GM18873 (cell line): ENCODE data around the gene STRC.
"Not testable (repeated sequence)": the region's sequence is repeated elsewhere in the genome, so short reads cannot be mapped to it uniquely, and the experiment has no call there.

Source experiments
- ATAC-seq: cut with Tn5 transposase; IDR thresholded peaks from one replicate; pipeline ENCODE4 v1.9.1; 2021; ENCODE audit warnings: mild to moderate bottlenecking, moderate library complexity, moderate number of reproducible peaks; ENCODE audit not compliant: unreplicated experiment, low FRiP score

Gene STRC

DNA sequence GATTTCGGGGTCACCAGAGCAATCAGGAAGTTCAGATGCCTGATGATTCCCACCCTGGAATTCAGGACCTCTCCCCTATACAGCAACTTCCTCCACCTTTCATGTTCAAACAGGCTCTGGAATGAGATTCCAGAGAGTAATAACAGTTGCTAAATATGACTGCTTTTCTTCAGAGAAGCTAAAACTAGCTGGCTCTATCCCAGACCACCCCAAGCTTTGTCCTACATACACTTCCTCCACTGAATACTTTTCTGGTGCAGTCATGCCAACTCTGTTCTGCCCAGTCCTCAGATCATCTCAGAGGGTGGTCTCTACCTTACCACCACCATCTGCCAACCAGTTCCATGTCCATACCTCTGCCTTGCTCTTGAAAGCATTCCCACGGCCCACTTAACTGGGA is 52.0 kb downstream of the STRC start:
- not testable (repeated sequence) for ATAC-seq

GRCh38 chr15:43563793-43564192 is 54.8 kb downstream of the STRC start:
- not testable (repeated sequence) for ATAC-seq

DNA sequence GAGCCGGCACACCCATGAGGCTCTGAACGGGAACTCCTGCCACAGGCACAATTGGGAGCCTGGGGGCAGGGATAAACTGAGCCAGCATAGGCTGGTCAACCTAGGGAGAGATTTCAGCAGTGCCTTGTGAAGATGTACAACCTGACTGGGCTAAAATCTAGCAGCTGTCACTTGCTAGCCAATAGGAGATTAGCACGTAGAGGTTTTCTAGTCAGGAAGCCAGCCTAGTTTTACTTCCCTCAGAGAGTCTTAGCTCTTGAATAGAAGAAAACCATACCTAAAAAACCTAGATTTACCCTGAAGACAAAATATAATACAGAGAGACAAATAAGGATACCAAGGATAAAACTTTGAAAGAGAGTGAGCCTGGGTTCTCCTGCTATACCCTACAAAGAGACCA is 55.8 kb downstream of the STRC start:
- ATAC-seq, result not testable (repeated sequence)

GRCh38 chr15:43552986-43553385 is 65.6 kb downstream of the STRC start:
- no peak for ATAC-seq

- ATAC-seq, result no peak
These were observed 66.3 kb downstream of the STRC start for GRCh38 chr15:43552256-43552655.

GRCh38 chr15:43550527-43551363 is 67.9 kb downstream of the STRC start:
- no peak for ATAC-seq
